CD4-positive, CD25-positive, alpha-beta regulatory T cell (primary cell): Measurements from ENCODE around the gene HSPA12A. TPM values are rescaled to one million over a fixed set of nuclear protein-coding genes. Genes with fewer than 3 reads are reported as not detected.
"Not testable (repeated sequence)": the region's sequence is repeated elsewhere in the genome, so short reads cannot be mapped to it uniquely, and the experiment has no call there.

Source experiments
- ATAC-seq, 2 donors: fragments of 150-1000 bp; cut with Tn5 transposase; one replicate each; pipeline ENCODE4 v1.10.0; 2021; ENCODE audit warnings: low read depth in 2 of 2, moderate number of reproducible peaks in 2 of 2, moderate library complexity in 1 of 2
- DNase-seq, 3 donors: peaks; one replicate each; pipeline versions ENCODE4 v3.0.0 to v3.0.0-alpha.2; 2012 to 2022; ENCODE audit warnings: mixed read lengths in 1 of 3
- H3K27ac ChIP-seq: one replicate; pipeline ENCODE4 v1.7.0; 2013; ENCODE audit warnings: mild to moderate bottlenecking, low read length; ENCODE audit not compliant: insufficient read depth, poor library complexity, severe bottlenecking
- H3K27me3 ChIP-seq: one replicate; pipeline ENCODE4 v1.7.0; 2013; ENCODE audit warnings: low read length; ENCODE audit not compliant: control insufficient read depth, insufficient read depth
- H3K36me3 ChIP-seq: one replicate; pipeline ENCODE4 v1.7.0; 2013; ENCODE audit warnings: mild to moderate bottlenecking, low read length, moderate library complexity; ENCODE audit not compliant: control insufficient read depth, insufficient read depth
- H3K4me1 ChIP-seq: 2 replicates; pipeline ENCODE4 v1.7.0; 2013; ENCODE audit warnings: mild to moderate bottlenecking, low read length; ENCODE audit not compliant: insufficient read depth, control insufficient read depth, poor library complexity, severe bottlenecking
- H3K4me3 ChIP-seq: one replicate; pipeline ENCODE4 v1.7.0; 2013; ENCODE audit warnings: low read depth, mild to moderate bottlenecking, low read length, moderate library complexity
- H3K9me3 ChIP-seq, 2 experiments: 1 replicate in 1 of 2; 2 replicates in 1 of 2; pipeline ENCODE4 v1.7.0; 2013; ENCODE audit warnings: low read length in 2 of 2, mild to moderate bottlenecking in 1 of 2, moderate library complexity in 1 of 2; ENCODE audit not compliant: control insufficient read depth in 2 of 2
- H3K27ac Mint-ChIP-seq, 3 donors: one replicate each; pipeline ENCODE4 v1.8.0; 2020 to 2022; ENCODE audit warnings: mild to moderate bottlenecking in 3 of 3, mixed read lengths in 3 of 3, moderate library complexity in 2 of 3
- H3K27me3 Mint-ChIP-seq: one replicate; pipeline ENCODE4 v1.8.0; 2022; ENCODE audit warnings: mild to moderate bottlenecking, mixed read lengths
- H3K36me3 Mint-ChIP-seq: one replicate; pipeline ENCODE4 v1.8.0; 2020; ENCODE audit warnings: mixed read lengths
- H3K4me1 Mint-ChIP-seq, 4 donors: one replicate each; pipeline ENCODE4 v1.8.0; 2020 to 2022; ENCODE audit warnings: mixed read lengths in 4 of 4, mild to moderate bottlenecking in 1 of 4
- H3K4me3 Mint-ChIP-seq, 4 donors: one replicate each; pipeline ENCODE4 v1.8.0; 2020 to 2022; ENCODE audit warnings: mild to moderate bottlenecking in 4 of 4, mixed read lengths in 4 of 4, moderate library complexity in 3 of 4
- H3K9me3 Mint-ChIP-seq, 7 donors: one replicate each; pipeline ENCODE4 v1.8.0; 2020 to 2022; ENCODE audit warnings: mixed read lengths in 7 of 7, mild to moderate bottlenecking in 3 of 7, moderate library complexity in 2 of 7
- polyA plus RNA-seq, 4 donors: library from polyadenylated mRNA; unstranded; fragments of 300-500 nt; fragmentation: Illumina TruSeq; gene quantifications; one replicate each; pipeline ENCODE4 v1.2.3, GENCODE V29; 2021
- total RNA-seq: library from RNA; stranded (reverse); gene quantifications from one replicate; pipeline ENCODE4 v1.2.3, GENCODE V29; 2022

Gene HSPA12A
- total and polyA plus RNA-seq, 5 donors from 2014 or later: 0.72 to 2.1 (median 0.81) TPM

DNA sequence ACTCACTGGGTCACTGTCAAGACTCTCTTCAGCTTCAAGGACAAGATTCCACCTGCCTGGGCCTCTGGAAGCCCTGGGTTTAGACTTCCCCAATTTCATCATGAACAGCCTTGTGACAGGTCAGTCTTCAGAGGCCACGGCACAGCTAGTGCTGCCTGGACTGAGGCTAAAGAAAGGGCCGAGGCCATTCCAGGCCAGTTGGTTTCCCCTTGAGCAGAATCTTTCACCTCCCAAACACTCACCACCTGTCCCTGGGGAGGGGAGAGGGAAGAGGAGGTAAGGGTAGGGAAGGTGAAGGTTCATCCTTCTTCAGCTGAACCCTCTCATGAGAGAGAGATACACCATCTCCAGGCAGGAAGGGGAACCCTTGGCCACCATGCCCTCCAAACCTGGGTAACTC lies 24.3 kb downstream of the HSPA12A start:
- peaks cover 0 to 4% (median 0%) of the 10 kb centered on the region in 7 donors for H3K9me3 Mint-ChIP-seq
- peaks cover 6% of the 10 kb centered on the region for H3K27me3 ChIP-seq
- no peaks in the 10 kb centered on the region for H3K9me3 ChIP-seq
- H3K36me3 ChIP-seq: no peaks in the 10 kb centered on the region
- no peak overlapping the region for H3K27ac Mint-ChIP-seq
- peaks cover 43% of the 10 kb centered on the region for H3K27me3 Mint-ChIP-seq
- no peak overlapping the region for H3K4me3 ChIP-seq
- H3K4me3 Mint-ChIP-seq: no peak overlapping the region
- DNase-seq (no peak), ATAC-seq (no peak)
- no peaks in the 10 kb centered on the region for H3K36me3 Mint-ChIP-seq
- peaks cover 3% of the 10 kb centered on the region for H3K4me1 ChIP-seq
- H3K27ac ChIP-seq: no peak overlapping the region
- peaks cover 0 to 14% (median 1%) of the 10 kb centered on the region in 4 donors for H3K4me1 Mint-ChIP-seq

DNA sequence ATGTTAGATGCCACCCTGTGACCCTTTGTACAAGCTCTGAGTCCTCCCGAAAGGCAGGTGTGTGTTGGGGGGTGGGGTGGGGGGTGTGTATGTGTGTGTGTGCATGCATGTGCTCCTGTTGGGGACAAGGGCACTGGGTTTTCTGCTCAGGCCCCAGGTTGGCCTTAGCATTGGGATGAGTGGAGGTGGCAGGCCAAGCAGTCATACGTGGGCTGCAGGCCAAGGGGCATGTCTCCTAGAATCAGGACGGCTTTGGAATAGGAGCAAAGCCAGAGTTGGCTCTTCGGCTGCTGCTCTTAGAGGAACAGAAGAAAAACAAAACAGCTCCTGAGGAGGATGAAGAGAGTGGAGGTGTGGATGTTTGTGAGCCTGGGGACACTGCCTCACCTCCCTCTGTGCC lies 26.0 kb downstream of the HSPA12A start:
- Mint-ChIP-seq H3K4me1 (peaks cover 0 to 5% (median 0%) of the 10 kb centered on the region in 4 donors), H3K27me3 (peaks cover 36% of the 10 kb centered on the region), H3K4me3 (no peak overlapping the region), H3K9me3 (peaks cover 0 to 4% (median 0%) of the 10 kb centered on the region in 7 donors), H3K27ac (no peak overlapping the region), H3K36me3 (no peaks in the 10 kb centered on the region)
- Histone ChIP-seq H3K27me3 (peaks cover 3% of the 10 kb centered on the region), H3K27ac (no peak overlapping the region), H3K36me3 (no peaks in the 10 kb centered on the region), H3K9me3 (no peaks in the 10 kb centered on the region), H3K4me3 (no peak overlapping the region), H3K4me1 (no peaks in the 10 kb centered on the region)
- ATAC-seq: no peak
- no peak for DNase-seq

DNA sequence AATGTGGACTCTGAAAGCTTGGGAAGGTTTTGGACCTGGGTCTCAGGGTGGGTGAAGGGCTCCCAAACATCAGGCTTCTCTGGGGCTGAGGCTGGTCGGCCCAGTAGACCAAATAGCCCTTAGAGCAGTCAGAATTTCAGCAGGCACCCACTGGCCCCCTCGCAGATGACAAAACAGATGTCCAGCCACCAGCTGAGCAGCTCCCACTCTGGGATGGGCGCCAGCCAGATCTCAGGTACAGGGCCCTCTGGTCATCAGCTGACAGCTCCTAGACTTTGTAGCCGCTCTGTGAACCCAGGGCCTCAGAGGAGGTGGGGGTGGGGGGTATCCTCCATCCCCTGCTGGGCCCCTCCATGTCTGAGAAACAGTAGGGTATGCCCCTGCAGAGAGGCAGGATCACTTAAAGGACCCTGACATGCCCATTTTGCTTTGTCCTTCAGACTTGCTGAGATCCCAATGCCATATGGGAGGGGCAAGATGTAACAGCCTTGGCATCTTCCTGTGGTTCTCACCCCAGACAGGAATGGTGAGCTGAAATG lies 26.5 kb downstream of the HSPA12A start:
- ATAC-seq: no peak
- peaks cover 0 to 4% (median 0%) of the 10 kb centered on the region in 7 donors for H3K9me3 Mint-ChIP-seq
- no peaks in the 10 kb centered on the region for H3K4me1 ChIP-seq

DNA sequence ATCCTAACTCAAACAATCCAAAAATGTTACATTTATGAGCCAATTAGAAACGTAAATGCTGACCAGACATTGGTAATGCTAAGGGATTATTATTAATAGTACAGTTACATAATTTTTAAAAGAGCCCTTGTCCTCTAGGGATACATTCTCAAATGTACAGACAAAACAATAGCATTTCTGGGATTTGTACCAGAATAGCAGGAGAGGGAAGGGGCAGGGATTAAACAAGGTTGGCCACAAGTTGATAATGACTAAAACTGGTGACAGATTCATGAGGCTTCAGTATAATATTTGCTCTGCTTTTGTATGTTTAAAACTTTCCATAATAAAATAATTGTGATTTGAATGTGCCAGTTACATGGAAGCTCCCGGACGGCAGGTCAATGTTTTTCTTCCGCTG lies 27.0 kb downstream of the HSPA12A start:
- peaks cover 0 to 4% (median 0%) of the 10 kb centered on the region in 7 donors for H3K9me3 Mint-ChIP-seq
- no peak for ATAC-seq
- peaks cover 3% of the 10 kb centered on the region for H3K27me3 ChIP-seq
- H3K27me3 Mint-ChIP-seq: peaks cover 30% of the 10 kb centered on the region
- no peaks in the 10 kb centered on the region for H3K9me3 ChIP-seq
- no peaks in the 10 kb centered on the region for H3K36me3 Mint-ChIP-seq
- DNase-seq: no peak
- H3K4me3 Mint-ChIP-seq: no peak overlapping the region
- H3K36me3 ChIP-seq: no peaks in the 10 kb centered on the region
- H3K27ac Mint-ChIP-seq: no peak overlapping the region
- no peaks in the 10 kb centered on the region for H3K4me1 ChIP-seq
- H3K4me1 Mint-ChIP-seq: no peaks in the 10 kb centered on the region
- no peak overlapping the region for H3K4me3 ChIP-seq
- no peak overlapping the region for H3K27ac ChIP-seq

More for the DNA sequence above, 26.5 kb downstream of the HSPA12A start:
- Mint-ChIP-seq H3K4me3 (no peak overlapping the region), H3K27ac (no peak overlapping the region), H3K36me3 (no peaks in the 10 kb centered on the region), H3K4me1 (no peaks in the 10 kb centered on the region), H3K27me3 (peaks cover 35% of the 10 kb centered on the region)
- Histone ChIP-seq H3K9me3 (no peaks in the 10 kb centered on the region), H3K4me3 (no peak overlapping the region), H3K36me3 (no peaks in the 10 kb centered on the region), H3K27me3 (peaks cover 3% of the 10 kb centered on the region), H3K27ac (no peak overlapping the region)
- DNase-seq: no peak

DNA sequence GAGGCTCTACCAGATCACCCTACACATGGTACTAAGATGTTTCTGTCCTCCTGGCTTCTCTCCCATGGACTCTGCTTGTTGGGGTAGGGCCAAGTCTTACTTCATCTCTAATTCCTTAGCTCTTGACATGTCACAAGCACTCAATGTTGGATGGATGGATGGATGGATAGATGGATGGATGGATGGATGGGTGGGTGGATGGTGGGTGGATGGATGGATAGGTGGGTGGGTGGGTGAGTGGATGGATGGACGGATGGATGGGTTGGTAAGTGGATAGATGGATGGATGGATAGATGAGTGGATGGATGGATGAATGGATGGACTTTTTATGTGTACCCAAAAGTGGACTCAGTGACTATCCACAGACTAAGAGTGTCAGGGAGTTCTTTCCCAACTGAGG lies 28.5 kb downstream of the HSPA12A start:
- no peaks in the 10 kb centered on the region for H3K9me3 ChIP-seq
- Mint-ChIP-seq H3K27ac (no peak overlapping the region), H3K27me3 (peaks cover 20% of the 10 kb centered on the region), H3K4me3 (no peak overlapping the region), H3K9me3 (peaks cover 0 to 4% (median 0%) of the 10 kb centered on the region in 7 donors), H3K36me3 (no peaks in the 10 kb centered on the region), H3K4me1 (no peaks in the 10 kb centered on the region)
- peaks cover 3% of the 10 kb centered on the region for H3K27me3 ChIP-seq
- no peak overlapping the region for H3K27ac ChIP-seq
- ATAC-seq (no peak), DNase-seq (no peak)
- no peak overlapping the region for H3K4me3 ChIP-seq
- H3K4me1 ChIP-seq: no peaks in the 10 kb centered on the region
- no peaks in the 10 kb centered on the region for H3K36me3 ChIP-seq

- no peak for ATAC-seq
- no peak overlapping the region for H3K4me3 Mint-ChIP-seq
- H3K27ac Mint-ChIP-seq: no peak overlapping the region
- Histone ChIP-seq H3K27ac (no peak overlapping the region), H3K27me3 (peaks cover 3% of the 10 kb centered on the region), H3K4me1 (no peaks in the 10 kb centered on the region), H3K9me3 (no peaks in the 10 kb centered on the region), H3K4me3 (no peak overlapping the region), H3K36me3 (no peaks in the 10 kb centered on the region)
- no peaks in the 10 kb centered on the region for H3K36me3 Mint-ChIP-seq
- no peak for DNase-seq
- peaks cover 12% of the 10 kb centered on the region for H3K27me3 Mint-ChIP-seq
- H3K4me1 Mint-ChIP-seq: no peaks in the 10 kb centered on the region
- peaks cover 0 to 4% (median 0%) of the 10 kb centered on the region in 7 donors for H3K9me3 Mint-ChIP-seq
Observed at GRCh38 chr10:116712989-116713543, 29.3 kb downstream of the HSPA12A start.

DNA sequence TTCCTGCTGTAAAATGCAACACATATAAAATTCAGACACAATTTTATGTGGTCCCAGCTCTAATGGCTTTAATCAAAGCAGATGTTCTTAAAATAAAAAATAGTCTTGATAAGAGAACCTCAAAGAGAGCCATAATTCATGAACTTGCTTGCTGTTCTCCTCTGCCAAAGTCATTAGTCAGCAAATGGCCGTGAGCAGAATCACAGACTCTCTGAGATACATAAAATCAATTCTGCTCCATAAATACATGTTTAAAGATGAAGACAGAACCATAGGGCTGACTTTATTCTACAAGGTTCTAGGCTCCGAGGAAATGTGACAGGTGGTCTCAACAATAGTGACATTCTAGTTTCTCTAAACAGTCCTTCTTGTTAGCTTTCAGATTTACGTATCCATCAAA lies 29.8 kb downstream of the HSPA12A start:
- peaks cover 0 to 4% (median 0%) of the 10 kb centered on the region in 7 donors for H3K9me3 Mint-ChIP-seq
- H3K4me1 Mint-ChIP-seq: no peaks in the 10 kb centered on the region
- H3K4me3 ChIP-seq: no peak overlapping the region
- no peaks in the 10 kb centered on the region for H3K36me3 Mint-ChIP-seq
- no peak overlapping the region for H3K4me3 Mint-ChIP-seq
- no peak overlapping the region for H3K27ac ChIP-seq
- H3K27me3 Mint-ChIP-seq: peaks cover 7% of the 10 kb centered on the region
- H3K4me1 ChIP-seq: no peaks in the 10 kb centered on the region
- no peak for ATAC-seq
- no peaks in the 10 kb centered on the region for H3K9me3 ChIP-seq
- H3K36me3 ChIP-seq: no peaks in the 10 kb centered on the region
- peaks cover 3% of the 10 kb centered on the region for H3K27me3 ChIP-seq
- H3K27ac Mint-ChIP-seq: no peak overlapping the region
- no peak for DNase-seq

DNA sequence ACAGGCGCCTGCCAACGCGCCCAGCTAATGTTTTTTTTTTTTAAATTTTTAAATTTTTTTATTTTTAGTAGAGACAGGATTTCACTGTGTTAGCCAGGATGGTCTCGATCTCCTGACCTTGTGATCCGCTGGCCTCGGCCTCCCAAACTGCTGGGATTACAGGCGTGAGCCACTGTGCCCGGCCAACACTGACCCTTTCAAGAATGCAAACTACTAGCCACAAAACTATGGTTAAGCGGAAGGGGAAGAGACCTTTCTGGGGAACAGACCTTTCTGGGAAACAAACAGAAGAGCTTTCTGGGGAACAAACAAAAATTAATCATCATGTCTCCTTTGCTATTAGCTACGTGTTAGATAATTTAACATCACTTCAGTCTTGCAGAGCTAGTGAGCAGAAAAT lies 30.6 kb downstream of the HSPA12A start:
- not testable (repeated sequence) for H3K36me3 Mint-ChIP-seq, H3K9me3 Mint-ChIP-seq, H3K4me1 Mint-ChIP-seq, H3K4me3 ChIP-seq, H3K36me3 ChIP-seq, H3K27ac ChIP-seq, DNase-seq, H3K27me3 ChIP-seq, H3K27me3 Mint-ChIP-seq, H3K9me3 ChIP-seq, H3K4me1 ChIP-seq, ATAC-seq, H3K27ac Mint-ChIP-seq, H3K4me3 Mint-ChIP-seq
